Mammary epithelial cell (primary cell): Measurements from ENCODE around the gene RALGAPA2.

Experiments
- CTCF ChIP-seq, 2 donors: IDR thresholded peaks in 1 of 2; conservative IDR thresholded peaks in 1 of 2; 2 replicates each; pipeline ENCODE4 v1.5.1; 2011 to 2012; ENCODE audit warnings: inconsistent platforms in 2 of 2, low read length in 2 of 2, mild to moderate bottlenecking in 2 of 2, control low read depth in 1 of 2, low read depth in 1 of 2; ENCODE audit not compliant: insufficient read depth in 1 of 2; ENCODE audit errors: extremely low read depth in 1 of 2
- EZH2 ChIP-seq: IDR thresholded peaks from 2 replicates; pipeline ENCODE4 v1.6.1; 2012; ENCODE audit warnings: low read length, inconsistent platforms, borderline replicate concordance

GRCh38 chr20:20505554-20505953 lies 206.9 kb downstream of the RALGAPA2 start:
- no peak for TF ChIP-seq EZH2
- TF ChIP-seq CTCF (conservative IDR thresholded peaks at IDR 0.05 in 1 of 2, IDR thresholded peaks at IDR 0.05 in 1 of 2; ENCODE audit: extremely low read depth in 1 of 2, insufficient read depth in 1 of 2, low read depth in 1 of 2, low read length in 2 of 2), result no peak
